GM12865 (cell line): Measurements from ENCODE around the gene ARHGEF28.

Experiments
- DNase-seq: peaks from one replicate; pipeline ENCODE4 v3.0.0; 2010; ENCODE audit warnings: low read depth
- H3K4me3 ChIP-seq: 2 replicates; pipeline ENCODE4 v1.5.1; 2011; ENCODE audit warnings: mild to moderate bottlenecking, low read depth, low read length, control low read depth
- CTCF ChIP-seq: IDR thresholded peaks from 2 replicates; pipeline ENCODE4 v1.5.1; 2011; ENCODE audit warnings: low read length, control low read depth, low read depth, inconsistent platforms; ENCODE audit not compliant: insufficient read depth; ENCODE audit errors: missing control alignments

ARHGEF28 gene

GRCh38 chr5:73745836-73746235, 119.8 kb downstream of the ARHGEF28 start:
- TF ChIP-seq CTCF, result no peak
- no peak overlapping the region for H3K4me3 ChIP-seq
- no peak for DNase-seq

DNA sequence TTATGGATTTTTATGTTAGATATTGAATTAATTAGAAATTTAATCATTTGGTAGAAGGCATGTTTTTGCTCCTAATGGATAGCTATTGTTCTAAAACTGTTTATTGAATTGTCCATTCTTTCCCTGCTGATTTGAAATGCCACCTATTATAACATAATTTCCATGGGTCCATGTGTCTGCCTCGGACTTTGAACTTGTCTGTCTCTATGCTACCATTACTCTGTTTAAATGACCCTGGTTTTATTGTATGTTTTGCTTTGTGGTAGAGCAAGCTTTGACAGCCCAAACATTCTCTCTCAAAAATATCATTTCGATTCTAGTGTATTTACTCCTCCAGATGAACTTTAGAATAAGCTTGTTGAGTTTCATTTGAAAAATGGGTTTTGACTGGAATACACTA, 120.6 kb downstream of the ARHGEF28 start:
- TF ChIP-seq CTCF, result no peak
- no peak for DNase-seq
- H3K4me3 ChIP-seq, result no peak overlapping the region

- no peak for TF ChIP-seq CTCF
- H3K4me3 ChIP-seq, result no peak overlapping the region
- no peak for DNase-seq
Measured at GRCh38 chr5:73747696-73748380, 121.8 kb downstream of the ARHGEF28 start.

GRCh38 chr5:73748510-73749400, 122.8 kb downstream of the ARHGEF28 start:
- DNase-seq, result no peak
- TF ChIP-seq CTCF, result no peak
- no peak overlapping the region for H3K4me3 ChIP-seq

DNA sequence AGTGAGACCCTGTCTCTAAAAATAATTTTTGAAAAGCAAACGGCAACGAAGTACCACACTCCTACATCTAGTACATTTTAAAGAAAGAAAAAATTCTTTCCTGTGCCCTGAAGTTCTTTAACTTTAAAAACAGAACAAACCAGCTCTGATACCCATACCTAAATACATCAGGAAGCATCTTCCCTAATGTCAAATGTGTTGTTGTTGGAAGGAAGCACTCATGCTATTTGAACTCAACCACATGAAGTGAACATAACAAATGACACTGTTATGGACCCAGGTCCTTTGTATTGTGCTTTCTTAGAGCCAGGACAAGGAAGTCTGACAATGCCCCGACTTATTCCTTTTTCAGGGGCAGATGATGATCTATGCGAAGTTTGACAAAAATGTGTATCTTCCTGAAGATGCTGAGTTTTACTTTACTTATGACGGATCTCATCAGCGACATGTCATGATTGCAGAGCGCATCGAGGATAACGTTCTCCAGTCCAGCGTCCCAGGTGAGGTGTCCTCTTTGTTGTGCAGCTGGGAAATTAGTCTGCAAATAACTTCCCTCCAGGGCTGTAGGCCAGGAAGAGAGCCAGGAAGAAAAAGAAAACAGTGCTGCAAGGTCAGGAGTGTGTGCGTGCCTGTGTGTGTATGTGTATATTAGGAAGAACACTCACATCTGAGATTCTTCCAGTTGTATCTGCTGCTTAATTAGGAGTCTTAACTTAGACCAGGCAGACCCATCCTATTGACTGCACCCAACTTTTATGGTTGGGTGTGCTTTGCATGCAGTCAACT, 123.7 kb downstream of the ARHGEF28 start:
- no peak for DNase-seq
- no peak overlapping the region for H3K4me3 ChIP-seq
- TF ChIP-seq CTCF, result no peak

GRCh38 chr5:73751254-73751914, 125.4 kb downstream of the ARHGEF28 start:
- DNase-seq, result peak; percentile 59

More at GRCh38 chr5:73751254-73751914, 125.4 kb downstream of the ARHGEF28 start:
- no peak for TF ChIP-seq CTCF
- peak overlapping the region; percentile 59 for H3K4me3 ChIP-seq
